22Rv1 (cell line): ENCODE measurements around the gene IL23R.

ENCODE experiments used
- H3K27ac ChIP-seq: fragments of 450-650 bp; 2 replicates; pipeline ENCODE4 v1.5.1; 2017
- CTCF ChIP-seq: fragments of 450-650 bp; IDR thresholded peaks from 2 replicates; pipeline ENCODE4 v1.5.1; 2017; ENCODE audit warnings: mild to moderate bottlenecking
- ZFX ChIP-seq: fragments of 450-650 bp; IDR thresholded peaks from 2 replicates; pipeline ENCODE4 v1.6.1; 2017; ENCODE audit warnings: antibody characterized with exemption, borderline replicate concordance

Gene IL23R

DNA sequence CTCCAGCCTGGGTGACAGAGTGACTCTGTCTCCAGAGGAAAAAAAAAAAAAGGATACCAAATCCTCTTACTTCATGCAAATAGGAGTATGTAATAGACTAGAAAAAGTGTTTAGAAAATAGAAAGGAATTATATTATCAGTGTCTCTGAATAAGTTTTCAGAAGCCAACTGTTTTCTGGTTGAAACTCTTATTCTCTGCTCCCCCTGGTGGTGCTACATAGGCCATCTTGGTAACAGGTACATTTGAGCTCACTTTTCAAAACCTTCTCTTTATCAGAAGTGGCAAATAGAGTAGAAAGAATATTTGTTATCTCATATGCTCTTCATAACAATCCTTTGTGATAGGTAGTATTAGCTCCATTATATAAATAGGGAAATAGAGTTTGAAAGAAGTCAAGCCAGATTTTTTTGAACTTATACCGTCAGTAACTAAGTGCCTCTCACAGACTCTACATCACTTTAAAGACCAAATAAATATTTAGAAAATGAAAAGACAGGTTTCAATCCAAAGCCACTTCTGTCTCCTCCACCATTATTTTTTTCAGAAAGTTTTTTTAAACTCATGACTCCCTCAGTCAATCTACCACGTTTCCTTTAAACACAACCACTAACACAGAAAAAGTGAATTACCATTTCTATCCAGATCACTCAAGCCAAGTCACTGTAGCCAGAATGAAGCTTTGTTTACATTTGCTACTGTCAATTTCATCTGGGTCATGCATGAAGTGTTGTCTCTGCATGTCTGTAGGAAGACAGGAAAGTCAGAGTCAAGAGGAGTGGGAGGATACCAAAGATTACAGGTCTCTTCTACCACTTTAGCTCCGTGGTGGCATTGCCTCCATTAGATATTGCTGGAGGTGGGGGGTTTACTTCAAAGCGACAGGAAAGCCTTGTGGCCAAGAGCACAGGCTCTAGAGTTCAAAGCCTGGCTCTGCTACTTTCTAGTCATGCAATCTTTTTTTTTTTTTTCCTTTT is 45.6 kb downstream of the IL23R start:
- TF ChIP-seq CTCF (peak; percentile 79), ZFX (no peak)

GRCh38 chr1:67213164-67213563 is 46.9 kb downstream of the IL23R start:
- H3K27ac ChIP-seq: no peak overlapping the region
- TF ChIP-seq CTCF (peak; percentile 69), ZFX (no peak)

More for the DNA sequence above, 45.6 kb downstream of the IL23R start:
- H3K27ac ChIP-seq: no peak overlapping the region

GRCh38 chr1:67213948-67214347 is 47.7 kb downstream of the IL23R start:
- TF ChIP-seq CTCF (no peak), ZFX (no peak)
- H3K27ac ChIP-seq: no peak overlapping the region

DNA sequence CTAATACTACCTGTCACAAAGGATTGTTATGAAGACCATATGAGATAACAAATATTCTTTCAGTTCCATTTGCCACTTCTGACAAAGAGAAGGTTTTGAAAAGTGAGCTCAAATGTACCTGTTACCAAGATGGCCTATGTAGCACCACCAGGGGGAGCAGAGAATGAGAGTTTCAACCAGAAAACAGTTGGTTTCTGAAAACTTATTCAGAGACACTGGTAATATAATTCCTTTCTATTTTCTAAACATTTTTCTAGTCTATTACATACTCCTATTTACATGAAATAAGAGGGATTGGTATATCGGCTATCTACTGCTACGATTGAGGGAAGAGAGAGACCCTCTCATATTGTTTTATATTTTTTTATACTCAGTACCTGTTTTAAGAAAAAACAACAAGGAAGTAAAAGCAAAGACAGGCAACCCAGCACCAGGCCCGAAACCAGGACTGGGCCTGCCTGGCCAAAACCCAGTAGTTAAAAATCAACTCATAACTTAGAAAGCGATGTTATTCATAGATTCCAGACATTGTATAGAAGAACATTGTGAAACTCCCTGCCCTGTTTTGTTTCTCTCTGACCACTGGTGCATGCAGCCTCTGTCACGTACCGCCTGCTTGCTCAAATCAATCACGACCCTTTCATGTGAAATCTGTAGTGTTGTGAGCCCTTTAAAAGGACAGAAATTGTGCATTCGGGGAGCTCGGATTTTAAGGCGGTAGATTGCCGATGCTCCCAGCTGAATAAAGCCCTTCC is 48.3 kb downstream of the IL23R start:
- TF ChIP-seq CTCF (peak; percentile 63), ZFX (no peak)
- no peak overlapping the region for H3K27ac ChIP-seq

DNA sequence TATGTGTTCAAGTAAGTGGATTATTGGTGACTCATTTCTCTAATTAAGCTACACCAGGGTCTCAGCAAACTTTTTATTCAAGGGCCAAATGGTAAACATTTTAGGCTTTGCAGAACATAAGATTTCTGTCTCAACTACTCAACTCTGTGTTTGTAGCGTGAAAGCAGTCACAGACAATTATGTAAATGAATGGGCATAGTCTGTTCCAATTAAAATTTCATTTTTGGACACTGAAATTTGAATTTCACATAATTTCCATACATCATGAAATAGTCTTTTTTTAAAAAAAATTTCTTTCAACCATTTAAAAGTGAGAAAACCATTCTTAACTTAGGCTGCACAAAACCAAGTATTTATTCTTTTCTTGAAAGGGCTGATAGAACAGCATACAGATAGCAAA is 50.1 kb downstream of the IL23R start:
- H3K27ac ChIP-seq: no peak overlapping the region
- TF ChIP-seq ZFX: no peak
- TF ChIP-seq CTCF: no peak

- no peak for TF ChIP-seq ZFX
- no peak for TF ChIP-seq CTCF
- no peak overlapping the region for H3K27ac ChIP-seq
These were observed 51.2 kb downstream of the IL23R start for GRCh38 chr1:67217417-67217816.
